Measurements from ENCODE around the gene DRC7.
"Not testable (repeated sequence)": the region's sequence is repeated elsewhere in the genome, so short reads cannot be mapped to it uniquely, and the experiment has no call there.

DRC7 gene

DNA sequence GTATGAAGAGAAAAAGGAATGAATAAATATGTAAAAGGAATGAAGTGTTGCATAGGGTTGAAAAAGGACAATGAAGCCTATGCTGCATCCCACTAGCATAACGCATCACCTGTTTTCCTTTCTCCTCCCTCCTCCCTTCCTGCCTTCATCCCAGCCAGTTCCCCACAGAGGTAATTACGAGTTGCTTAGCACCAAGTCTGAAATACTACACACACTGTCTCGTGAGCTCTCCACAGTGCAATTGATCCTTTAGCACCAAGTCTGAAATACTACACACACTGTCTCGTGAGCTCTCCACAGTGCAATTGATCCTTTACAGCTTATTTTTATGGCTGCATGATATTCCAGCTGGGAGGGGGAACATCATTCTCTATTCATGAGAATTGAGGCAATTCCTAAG is 1.1 kb upstream of the DRC7 start:
- DNase-seq (ENCODE audit: low read depth in 2 of 2) = no peak

DNA sequence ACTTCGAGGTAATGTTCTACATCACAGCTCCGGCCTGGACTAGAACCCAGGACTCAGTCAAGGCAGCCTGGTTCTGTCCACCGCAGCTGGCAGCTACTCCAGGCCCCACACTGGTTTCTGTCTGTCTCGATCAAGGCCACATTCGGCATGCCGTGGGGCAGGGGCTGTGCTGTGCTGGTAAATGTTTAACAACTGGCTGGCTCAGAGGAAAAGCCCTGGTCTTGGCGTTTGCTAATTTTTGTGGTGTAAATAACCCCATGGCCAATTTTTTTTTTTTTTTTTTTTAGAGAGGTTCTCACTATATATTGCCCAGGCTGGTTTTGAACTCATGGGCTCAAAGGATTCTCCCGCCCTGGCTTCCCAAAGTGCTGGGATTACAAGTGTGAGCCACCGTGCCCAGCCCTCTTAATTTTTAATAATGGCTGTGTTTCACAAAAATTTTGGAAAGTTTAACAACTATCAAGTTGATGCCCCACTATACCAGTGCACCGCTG is 328 bp upstream of the DRC7 start:
- no peak for DNase-seq (ENCODE audit: low read depth in 2 of 2)

DNA sequence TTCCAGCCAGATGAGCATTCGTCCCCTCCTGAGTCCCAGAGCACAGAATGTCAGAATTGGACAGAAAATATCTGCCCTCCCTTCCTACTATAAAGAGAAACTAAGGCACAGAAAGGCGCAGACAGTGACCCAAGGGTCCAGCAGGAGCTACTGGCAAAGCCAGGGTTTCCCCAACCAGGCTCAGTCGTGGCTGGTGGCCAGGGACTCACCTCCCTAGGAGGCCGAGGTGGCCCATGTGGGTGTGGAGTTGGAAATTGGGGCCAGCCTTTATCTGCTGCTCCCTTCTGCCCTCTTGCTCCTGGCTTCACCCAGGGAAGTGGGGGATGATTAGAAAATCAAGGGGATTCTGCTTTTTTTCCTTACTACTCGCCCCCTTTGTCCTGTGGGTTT is 1.1 kb downstream of the DRC7 start:
- DNase-seq (ENCODE audit: low read depth in 2 of 2) = no peak

DNA sequence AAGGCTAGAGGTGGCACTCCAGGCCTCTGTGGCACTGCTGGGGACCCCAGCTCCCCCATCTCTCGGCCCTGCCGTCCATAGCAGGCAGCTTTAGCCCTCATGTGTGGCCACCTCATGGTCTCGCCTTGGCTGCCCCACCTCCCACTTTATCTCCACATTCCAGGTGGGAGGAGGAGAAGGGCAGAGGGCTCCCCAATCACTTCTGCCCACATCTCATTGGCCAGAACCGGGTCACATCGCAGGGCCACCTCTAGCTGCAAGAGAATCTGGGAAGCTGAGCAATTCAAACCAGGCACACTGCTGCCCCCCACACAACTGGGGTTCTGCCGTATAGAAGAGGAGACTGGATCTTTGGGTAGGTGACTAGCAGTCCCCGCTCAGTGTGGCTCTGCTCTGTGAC is 1.6 kb downstream of the DRC7 start:
- DNase-seq (ENCODE audit: low read depth in 2 of 2) = no peak

DNA sequence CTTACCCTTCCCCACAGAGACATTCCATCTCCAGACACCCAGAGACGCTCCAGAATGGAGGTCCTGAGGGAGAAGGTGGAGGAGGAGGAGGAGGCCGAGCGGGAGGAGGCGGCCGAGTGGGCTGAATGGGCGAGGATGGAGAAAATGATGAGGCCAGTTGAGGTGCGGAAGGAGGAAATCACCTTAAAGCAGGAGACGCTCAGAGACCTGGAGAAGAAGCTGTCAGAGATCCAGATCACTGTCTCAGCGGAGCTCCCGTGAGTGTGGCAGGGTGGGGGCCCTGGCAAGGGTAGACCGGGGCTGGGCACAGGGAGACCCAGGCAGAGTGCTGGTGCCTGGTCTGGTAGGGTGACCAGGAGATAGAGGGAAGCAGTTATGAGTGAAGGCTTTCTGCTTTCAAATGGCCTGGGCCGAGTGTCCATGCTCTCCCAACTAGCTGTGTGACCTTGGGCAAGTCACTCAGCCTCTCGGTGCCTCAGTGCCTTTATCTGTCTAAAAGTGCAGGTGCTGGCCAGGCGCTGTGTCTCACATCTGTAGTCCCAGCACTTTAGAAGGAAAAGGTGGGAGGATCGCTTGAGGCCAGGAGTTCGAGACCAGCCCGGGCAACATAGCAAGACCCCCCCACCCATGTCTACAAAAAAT is 3.4 kb downstream of the DRC7 start:
- no peak for DNase-seq (ENCODE audit: low read depth in 2 of 2)

DNA sequence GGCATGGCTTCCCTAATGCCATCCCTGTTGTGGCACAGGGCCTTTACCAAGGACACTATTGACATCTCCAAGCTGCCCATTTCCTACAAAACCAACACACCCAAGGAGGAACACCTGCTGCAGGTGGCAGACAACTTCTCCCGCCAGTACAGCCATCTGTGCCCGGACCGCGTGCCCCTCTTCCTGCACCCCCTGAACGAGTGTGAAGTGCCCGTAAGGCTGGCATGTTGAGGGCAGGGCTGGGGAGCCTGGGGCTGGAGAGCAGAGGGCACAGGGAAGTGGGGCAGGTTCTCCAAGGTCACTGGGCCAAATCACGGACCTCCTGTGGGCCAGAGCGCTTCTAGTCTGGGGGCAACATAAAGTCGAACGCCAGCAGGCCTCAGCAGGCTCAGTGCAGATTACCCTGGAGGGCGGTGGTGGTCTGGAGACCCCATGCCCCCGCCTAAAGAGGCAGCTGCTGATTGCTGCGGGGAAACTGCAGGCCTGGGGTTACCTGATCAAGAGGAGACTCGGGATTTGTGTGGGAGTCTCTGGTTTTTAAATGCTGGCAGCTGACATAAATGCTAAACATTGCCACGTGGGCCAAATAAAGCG is 4.3 kb downstream of the DRC7 start:
- DNase-seq (ENCODE audit: low read depth in 2 of 2) = no peak

DNA sequence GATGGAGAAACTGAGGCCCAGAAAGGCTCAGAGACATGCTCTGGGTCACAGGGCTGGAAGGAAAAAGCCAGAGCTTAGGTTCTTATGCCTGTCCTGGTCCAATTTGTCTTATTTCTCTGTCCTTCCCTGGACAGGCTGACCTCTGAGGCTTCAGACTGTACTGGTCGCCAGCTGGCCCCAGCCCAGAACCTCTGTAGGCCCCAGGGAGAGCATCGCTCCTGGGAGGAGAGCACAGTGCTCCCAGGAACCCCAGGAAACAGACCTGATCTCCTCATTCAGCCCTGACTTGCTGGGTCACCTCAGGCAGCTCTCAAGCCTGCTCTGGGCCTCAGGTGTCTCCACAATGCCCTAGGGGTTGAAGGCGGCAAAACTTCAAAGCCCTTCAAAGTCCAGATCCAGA is 4.9 kb downstream of the DRC7 start:
- DNase-seq (ENCODE audit: low read depth in 2 of 2) = no peak

DNA sequence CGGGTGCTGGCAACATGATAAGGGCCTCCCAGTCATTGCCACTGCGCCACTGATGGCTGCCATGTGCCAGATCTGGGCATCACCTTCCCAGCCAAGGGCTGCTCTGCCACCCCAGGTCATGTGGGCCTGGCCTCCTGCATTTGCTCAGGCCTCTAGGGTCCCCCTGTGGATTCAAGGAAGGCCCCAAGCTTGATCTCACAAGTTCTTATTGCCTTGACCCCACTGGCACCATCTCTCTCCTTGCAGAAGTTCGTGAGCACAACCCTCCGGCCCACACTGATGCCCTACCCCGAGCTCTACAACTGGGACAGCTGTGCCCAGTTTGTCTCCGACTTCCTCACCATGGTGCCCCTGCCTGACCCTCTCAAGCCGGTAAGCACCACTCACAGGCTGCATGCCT is 5.3 kb downstream of the DRC7 start:
- DNase-seq (ENCODE audit: low read depth in 2 of 2) = no peak

DNA sequence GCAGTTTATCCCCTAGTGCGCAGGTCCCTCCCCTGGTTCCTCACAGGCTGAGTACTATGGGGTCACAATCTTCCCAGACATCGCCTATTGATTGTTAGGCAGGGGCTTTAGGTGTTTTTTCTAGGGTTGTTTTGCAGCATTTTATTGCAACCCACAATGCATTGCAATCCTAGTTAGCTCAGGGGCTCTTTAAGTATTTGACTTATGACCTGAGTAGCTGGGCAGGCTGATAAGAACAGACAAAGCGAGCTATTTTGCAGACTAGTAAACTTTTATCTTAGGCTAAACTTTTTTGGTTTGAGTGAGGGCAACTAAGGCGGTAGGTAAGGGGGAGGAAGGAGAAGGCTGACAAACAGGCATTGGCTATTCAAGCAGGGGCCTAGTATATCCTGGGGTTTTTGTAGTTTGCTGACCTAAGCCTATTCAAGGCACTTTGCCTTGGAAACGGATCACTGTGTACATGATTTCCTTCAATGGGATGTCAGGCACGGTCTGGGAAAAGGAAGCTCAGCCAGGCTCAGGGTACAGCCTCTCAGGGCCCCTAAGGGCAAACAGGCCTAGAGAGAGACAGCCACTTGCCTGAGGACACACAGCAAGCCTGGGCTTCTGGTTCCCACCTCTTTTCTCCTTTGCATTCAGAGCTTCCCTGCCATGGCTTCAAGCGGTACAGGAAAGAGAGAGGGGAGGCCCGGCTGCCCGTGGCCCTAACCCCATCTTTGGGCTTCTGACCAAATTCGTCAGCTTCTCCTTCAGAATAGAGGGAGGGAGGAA is 6.4 kb downstream of the DRC7 start:
- no peak for DNase-seq (ENCODE audit: low read depth in 2 of 2)

DNA sequence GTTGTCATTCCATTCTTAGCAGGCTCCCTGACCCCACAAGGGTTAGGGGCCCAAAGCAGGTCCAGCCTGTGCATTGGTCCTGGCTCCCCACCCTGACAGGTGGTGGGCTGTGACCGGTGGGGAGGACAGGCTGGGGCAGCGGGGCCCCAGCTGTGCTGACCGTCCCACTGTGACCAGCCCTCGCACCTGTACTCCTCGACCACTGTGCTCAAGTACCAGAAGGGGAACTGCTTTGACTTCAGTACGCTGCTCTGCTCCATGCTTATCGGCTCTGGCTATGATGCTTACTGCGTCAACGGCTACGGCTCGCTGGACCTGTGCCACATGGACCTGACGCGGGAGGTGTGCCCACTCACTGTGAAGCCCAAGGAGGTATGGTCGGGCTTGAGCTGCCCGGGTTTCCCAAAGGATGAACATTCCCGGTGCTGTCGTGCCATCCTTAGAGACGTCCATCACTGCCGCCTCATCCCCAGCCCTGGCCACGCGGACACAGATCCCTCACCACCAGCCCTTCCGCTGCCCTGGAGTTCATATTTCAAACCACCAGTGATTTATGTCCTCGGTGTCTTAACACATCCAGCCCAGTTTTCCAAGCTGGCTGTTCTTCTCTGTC is 7.3 kb downstream of the DRC7 start:
- no peak for DNase-seq (ENCODE audit: low read depth in 2 of 2)

DNA sequence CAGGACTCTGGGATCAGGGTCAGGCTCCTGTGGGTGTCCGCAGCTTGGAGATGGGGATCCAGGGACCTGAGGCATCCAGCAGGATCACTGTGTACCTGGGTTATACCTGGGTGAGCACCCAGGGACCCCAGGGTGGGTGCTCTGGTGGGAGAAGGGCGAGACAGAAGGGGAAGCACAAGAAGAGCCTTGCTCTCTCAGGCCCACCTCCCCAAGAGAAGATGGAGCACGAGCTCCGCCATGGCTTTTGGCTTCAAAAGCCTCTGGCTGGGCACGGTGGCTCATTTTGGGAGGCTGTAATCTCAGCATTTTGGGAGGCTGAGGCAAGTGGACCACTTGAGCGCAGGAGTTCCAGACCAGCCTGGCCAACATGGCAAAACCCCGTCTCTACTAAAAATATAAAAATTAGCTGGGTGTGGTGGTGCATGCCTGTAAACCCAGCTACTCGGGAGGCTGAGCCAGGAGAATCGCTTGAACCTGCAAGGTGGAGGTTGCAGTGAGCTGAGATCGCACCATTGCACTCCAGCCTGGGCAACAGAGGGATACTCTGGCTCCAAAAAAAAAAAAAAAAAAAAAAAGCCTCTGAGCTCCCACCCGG is 8.9 kb downstream of the DRC7 start:
- DNase-seq (ENCODE audit: low read depth in 2 of 2) = no peak

DNA sequence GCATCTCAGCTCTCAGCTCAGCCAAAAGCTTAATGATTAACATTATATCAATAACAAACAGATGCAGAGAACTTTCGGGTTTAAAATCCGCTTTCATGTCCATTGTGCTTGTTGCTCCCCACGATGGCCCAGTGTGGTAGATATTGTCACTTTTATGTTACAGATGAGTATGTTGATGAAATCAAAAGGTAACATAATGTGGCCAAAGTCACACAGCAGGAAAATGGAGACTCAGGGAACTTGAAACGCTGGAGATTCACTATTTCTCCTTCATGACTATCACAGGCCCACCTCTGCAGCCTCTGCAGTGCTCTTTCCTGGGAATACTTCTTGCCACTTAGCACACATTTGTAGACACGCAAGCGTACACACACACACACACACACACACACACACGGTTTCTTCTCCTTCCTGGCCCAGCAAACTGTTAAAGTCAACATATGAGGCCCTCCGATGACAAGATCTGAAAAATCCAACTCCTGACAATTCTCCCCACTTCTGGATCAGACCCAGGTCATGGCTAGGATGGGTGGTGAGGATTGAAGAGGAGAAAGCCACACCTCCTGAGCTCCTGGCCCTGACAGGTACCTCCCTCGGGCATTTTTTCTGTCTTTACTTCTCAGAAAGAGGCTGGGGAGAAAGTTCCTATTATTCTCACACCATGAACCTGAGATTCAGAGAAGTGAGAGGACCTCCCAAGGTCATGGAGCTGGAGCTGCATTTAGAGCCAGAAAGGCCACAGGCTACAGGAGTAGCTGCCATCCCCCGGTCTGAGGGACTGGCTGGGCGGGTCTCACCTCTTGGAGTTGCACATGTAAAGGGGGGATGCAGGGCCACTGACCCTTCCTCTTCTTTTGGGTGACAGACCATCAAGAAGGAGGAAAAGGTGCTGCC is 9.7 kb downstream of the DRC7 start:
- DNase-seq (ENCODE audit: low read depth in 2 of 2) = no peak

DNA sequence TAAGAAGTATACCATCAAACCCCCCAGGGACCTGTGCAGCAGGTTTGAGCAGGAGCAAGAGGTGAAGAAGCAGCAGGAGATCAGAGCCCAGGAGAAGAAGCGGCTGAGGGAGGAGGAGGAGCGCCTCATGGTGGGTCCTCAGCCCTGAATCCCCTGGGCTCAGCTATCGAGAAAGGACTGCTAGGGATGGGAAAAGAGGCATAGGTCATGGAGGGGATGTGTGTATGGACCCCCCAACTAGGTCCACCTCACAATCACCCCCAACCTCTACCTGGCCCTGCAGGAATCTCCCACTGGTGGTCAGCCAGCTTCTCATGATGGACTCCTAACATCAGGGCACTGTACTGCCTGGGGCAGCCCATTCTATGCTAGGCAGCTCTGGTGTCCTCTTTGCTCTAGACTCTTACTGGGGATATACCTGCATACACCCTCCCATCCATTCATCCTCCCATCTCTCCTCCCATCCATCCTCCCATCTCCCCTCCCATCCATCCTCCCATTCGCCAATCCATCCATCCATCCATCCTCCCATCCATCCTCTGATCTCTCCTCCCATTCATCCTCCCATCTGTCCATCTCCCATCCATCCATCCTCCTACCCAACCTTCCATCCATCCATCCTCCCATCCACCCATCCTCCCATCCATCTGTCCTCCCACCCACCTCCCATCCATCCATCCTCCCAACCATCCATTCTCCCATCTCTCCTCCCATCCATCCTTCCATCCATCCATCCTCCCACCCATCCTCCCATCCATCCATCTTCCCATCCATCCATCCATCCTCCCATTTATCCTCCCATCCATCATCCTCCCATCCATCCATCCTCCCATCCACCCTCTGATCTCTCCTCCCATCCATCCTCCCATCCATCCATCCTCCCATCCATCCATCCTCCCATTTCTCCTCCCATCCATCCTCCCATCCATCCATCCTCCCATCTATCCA is 10.6 kb downstream of the DRC7 start:
- no peak for DNase-seq (ENCODE audit: low read depth in 2 of 2)

DNA sequence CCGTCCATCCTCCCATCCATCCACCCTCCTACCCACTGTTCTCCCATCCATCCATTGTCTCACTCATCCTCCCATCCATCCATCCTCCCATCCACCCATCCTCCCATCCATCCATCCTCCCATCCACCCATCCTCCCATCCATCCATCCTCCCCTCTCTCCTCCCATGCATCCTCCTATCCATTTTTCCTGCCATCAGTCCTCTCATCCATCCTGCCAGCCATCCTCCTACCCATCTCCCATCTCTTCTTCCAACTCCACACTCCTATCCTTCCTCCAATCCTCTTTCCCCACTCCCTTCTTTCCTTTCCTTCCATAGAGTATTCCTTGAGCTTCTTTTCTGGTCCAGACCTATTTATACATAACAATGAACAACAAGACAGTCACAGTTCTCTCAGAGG is 12.1 kb downstream of the DRC7 start:
- no peak for DNase-seq (ENCODE audit: low read depth in 2 of 2)

DNA sequence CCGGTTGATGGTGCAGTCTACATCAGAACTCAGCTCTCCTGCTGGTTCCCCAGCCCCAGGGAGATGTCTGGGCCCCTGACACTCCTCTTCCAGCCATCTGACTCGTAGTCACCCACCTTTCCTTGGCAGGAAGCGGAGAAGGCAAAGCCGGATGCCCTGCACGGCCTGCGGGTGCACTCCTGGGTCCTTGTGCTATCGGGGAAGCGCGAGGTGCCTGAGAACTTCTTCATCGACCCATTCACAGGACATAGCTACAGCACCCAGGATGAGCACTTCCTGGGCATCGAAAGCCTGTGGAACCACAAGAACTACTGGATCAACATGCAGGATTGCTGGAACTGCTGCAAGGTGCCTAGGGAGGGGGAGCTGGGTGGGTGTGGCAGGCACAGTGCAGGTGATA is 12.7 kb downstream of the DRC7 start:
- DNase-seq (ENCODE audit: low read depth in 2 of 2) = no peak

DNA sequence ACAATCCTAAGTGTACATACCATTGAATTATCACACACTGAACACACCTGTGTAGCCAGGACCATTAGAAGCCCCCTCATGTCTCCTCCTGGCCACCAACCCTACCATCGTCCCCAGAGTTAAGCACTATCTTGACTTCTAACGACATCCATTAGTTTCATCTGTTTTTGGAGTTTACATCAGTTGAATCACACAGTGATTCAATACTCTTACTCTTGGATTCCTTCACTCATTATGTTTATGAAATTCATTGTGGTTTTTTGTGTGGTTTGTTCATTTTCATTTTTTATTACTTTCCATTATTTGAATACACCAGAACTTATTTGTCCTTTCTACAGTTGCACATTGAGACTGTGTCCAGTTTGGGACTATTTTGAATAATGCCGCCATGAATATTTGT is 13.6 kb downstream of the DRC7 start:
- DNase-seq (ENCODE audit: low read depth in 2 of 2) = no peak

DNA sequence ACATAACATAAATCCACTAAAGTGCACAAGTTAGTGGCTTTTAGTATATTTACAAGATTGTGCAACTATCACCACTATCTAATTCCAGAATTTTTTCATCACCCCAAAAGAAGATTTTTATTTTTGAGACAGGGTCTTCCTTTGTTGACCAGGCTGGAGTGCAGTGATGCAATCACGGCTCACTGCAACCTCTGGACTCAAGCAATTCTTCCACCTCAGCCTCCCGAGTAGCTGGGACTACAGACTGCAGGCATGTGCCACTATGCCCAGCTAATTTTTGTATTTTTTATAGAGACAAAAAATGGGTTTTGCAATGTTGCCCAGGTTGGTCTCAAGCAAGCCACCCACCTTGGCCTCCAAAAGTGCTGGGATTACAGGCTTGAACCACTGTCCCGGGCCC is 15.1 kb downstream of the DRC7 start:
- DNase-seq (ENCODE audit: low read depth in 2 of 2) = no peak

DNA sequence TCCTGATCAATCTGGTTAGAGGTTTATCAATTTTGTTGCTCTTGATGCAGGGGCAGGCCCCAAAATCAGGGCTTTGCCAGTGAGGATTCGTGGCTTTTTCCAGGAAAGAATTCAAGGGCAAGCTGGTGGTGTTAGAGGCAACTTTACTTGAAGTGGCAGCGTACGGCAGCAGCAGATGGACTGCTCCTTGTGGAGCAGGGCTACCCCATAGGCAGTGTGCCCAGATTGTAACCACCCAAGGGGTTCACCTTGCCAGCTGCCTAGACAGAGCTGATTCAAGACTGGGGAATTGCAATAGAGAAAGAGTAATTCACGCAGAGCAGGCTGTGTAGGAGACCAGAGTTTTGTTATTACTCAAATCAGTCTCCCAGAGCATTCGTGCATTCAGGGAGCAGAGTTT is 16.7 kb downstream of the DRC7 start:
- DNase-seq (ENCODE audit: low read depth in 2 of 2) = no peak

DNA sequence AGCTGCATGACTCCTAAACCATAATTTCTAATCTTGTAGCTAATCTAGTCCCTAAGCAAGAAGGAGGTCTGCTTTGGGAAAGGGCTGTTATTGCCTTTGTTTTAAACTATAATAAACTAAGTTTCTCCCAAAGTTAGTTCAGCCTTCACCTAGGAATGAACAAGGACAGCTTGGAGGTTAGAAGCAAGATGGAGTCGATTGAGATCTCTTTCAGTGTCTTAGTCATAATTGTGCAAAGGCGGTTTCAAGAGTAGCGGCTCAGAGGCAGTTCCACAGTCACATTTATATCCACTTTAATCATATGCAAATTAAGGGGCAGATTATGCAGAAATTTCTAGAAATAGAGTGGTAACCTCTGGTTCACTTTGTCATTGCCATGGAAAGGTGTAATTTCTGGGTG is 17.4 kb downstream of the DRC7 start:
- no peak for DNase-seq (ENCODE audit: low read depth in 2 of 2)

DNA sequence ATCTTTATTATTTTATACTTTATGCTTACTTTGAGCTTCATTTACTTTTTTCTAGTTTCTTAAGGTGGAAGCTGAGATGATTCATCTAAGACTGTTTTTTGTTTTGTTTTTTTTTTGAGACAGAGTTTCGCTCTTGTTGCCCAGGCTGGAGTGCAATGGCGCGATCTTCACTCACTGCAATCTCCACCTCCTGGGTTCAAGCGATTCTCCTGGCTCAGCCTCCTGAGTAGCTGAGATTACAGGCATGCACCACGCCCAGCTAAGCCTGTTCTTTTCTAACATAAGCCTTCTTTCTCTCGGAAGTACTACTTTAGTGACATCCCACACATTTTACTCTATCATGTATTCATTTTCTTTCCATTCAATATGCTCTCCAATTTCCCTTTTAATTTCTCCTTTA is 18.0 kb downstream of the DRC7 start:
- DNase-seq (ENCODE audit: low read depth in 2 of 2) = not testable (repeated sequence)
